Mesothelial cell of epicardium (in vitro differentiated cells): ENCODE results near the gene ZNF835. TPM values are rescaled to one million over a fixed set of nuclear protein-coding genes. Genes with fewer than 3 reads are reported as not detected.

Experiments used
- DNase-seq, 2 experiments: peaks; one replicate each; pipeline ENCODE4 v3.0.0; 2021; ENCODE audit warnings: low spot score in 2 of 2; ENCODE audit not compliant: unreplicated experiment in 2 of 2
- H3K27ac Mint-ChIP-seq: 2 replicates; pipeline ENCODE4 v1.8.0; 2021; ENCODE audit warnings: mixed read lengths
- H3K27me3 Mint-ChIP-seq: 2 replicates; pipeline ENCODE4 v1.8.0; 2021; ENCODE audit warnings: low read depth, mixed read lengths
- H3K36me3 Mint-ChIP-seq: 2 replicates; pipeline ENCODE4 v1.8.0; 2021; ENCODE audit warnings: mixed read lengths
- H3K4me1 Mint-ChIP-seq: 2 replicates; pipeline ENCODE4 v1.8.0; 2021; ENCODE audit warnings: mixed read lengths
- H3K4me3 Mint-ChIP-seq: 2 replicates; pipeline ENCODE4 v1.8.0; 2021; ENCODE audit warnings: mild to moderate bottlenecking, moderate library complexity, mixed read lengths
- H3K9me3 Mint-ChIP-seq: 2 replicates; pipeline ENCODE4 v1.8.0; 2021; ENCODE audit warnings: mixed read lengths
- CTCF ChIP-seq: fragments of 200-600 bp; sonication (generic); IDR thresholded peaks from one replicate; pipeline ENCODE4 v1.5.0; 2021; ENCODE audit warnings: antibody characterized with exemption; ENCODE audit not compliant: unreplicated experiment
- total RNA-seq: library from RNA; stranded (reverse); gene quantifications from 3 replicates; pipeline ENCODE4 v1.2.1, GENCODE V29; 2021

Gene ZNF835
- total RNA-seq, 1 donor from 2014 or later, result not detected

- DNase-seq, result no peak
- no peak for TF ChIP-seq CTCF
- H3K4me3 Mint-ChIP-seq, result no peak overlapping the region
- H3K4me1 Mint-ChIP-seq, result no peaks in the 10 kb centered on the region
- no peak overlapping the region for H3K27ac Mint-ChIP-seq
- H3K9me3 Mint-ChIP-seq, result peaks cover 33% of the 10 kb centered on the region
- no peaks in the 10 kb centered on the region for H3K27me3 Mint-ChIP-seq
- H3K36me3 Mint-ChIP-seq, result peaks cover 3% of the 10 kb centered on the region
Observed at GRCh38 chr19:56670961-56671612, 470 bp downstream of the ZNF835 start.

- Mint-ChIP-seq H3K27ac (no peak overlapping the region), H3K4me3 (no peak overlapping the region), H3K9me3 (peaks cover 31% of the 10 kb centered on the region), H3K4me1 (no peaks in the 10 kb centered on the region), H3K36me3 (peaks cover 3% of the 10 kb centered on the region), H3K27me3 (no peaks in the 10 kb centered on the region)
- no peak for TF ChIP-seq CTCF
- no peak for DNase-seq
Observed at GRCh38 chr19:56670401-56670960, 1.1 kb downstream of the ZNF835 start.

GRCh38 chr19:56668676-56669075 is 2.9 kb downstream of the ZNF835 start:
- no peak for TF ChIP-seq CTCF
- H3K9me3 Mint-ChIP-seq, result peaks cover 19% of the 10 kb centered on the region
- no peak overlapping the region for H3K4me3 Mint-ChIP-seq
- H3K4me1 Mint-ChIP-seq, result no peaks in the 10 kb centered on the region
- H3K27ac Mint-ChIP-seq, result no peak overlapping the region
- no peaks in the 10 kb centered on the region for H3K27me3 Mint-ChIP-seq
- peaks cover 3% of the 10 kb centered on the region for H3K36me3 Mint-ChIP-seq
- no peak for DNase-seq

- DNase-seq, result no peak
- Mint-ChIP-seq H3K4me3 (no peak overlapping the region), H3K27me3 (no peaks in the 10 kb centered on the region), H3K9me3 (peaks cover 24% of the 10 kb centered on the region), H3K36me3 (peaks cover 3% of the 10 kb centered on the region), H3K4me1 (no peaks in the 10 kb centered on the region), H3K27ac (no peak overlapping the region)
- no peak for TF ChIP-seq CTCF
Observed at GRCh38 chr19:56667311-56667870, 4.2 kb downstream of the ZNF835 start.

GRCh38 chr19:56664511-56664910 is 7.0 kb downstream of the ZNF835 start:
- Mint-ChIP-seq H3K9me3 (peaks cover 20% of the 10 kb centered on the region), H3K4me3 (no peak overlapping the region), H3K4me1 (no peaks in the 10 kb centered on the region), H3K27ac (no peak overlapping the region), H3K36me3 (peaks cover 4% of the 10 kb centered on the region), H3K27me3 (no peaks in the 10 kb centered on the region)
- TF ChIP-seq CTCF, result no peak
- DNase-seq, result no peak
